CD4-positive, CD25-positive, alpha-beta regulatory T cell (primary cell): ENCODE measurements around the gene NECAB2. TPM values are rescaled to one million over a fixed set of nuclear protein-coding genes. Genes with fewer than 3 reads are reported as not detected.
A peak's percentile ranks its signal among the peaks of the same experiment; 100 is the strongest.

Experiments used
- ATAC-seq, 2 donors: fragments of 150-1000 bp; cut with Tn5 transposase; one replicate each; pipeline ENCODE4 v1.10.0; 2021; ENCODE audit warnings: low read depth in 2 of 2, moderate number of reproducible peaks in 2 of 2, moderate library complexity in 1 of 2
- DNase-seq, 3 donors: peaks; one replicate each; pipeline versions ENCODE4 v3.0.0 to v3.0.0-alpha.2; 2012 to 2022; ENCODE audit warnings: mixed read lengths in 1 of 3
- H3K27ac ChIP-seq: one replicate; pipeline ENCODE4 v1.7.0; 2013; ENCODE audit warnings: mild to moderate bottlenecking, low read length; ENCODE audit not compliant: insufficient read depth, poor library complexity, severe bottlenecking
- H3K27me3 ChIP-seq: one replicate; pipeline ENCODE4 v1.7.0; 2013; ENCODE audit warnings: low read length; ENCODE audit not compliant: control insufficient read depth, insufficient read depth
- H3K36me3 ChIP-seq: one replicate; pipeline ENCODE4 v1.7.0; 2013; ENCODE audit warnings: mild to moderate bottlenecking, low read length, moderate library complexity; ENCODE audit not compliant: control insufficient read depth, insufficient read depth
- H3K4me1 ChIP-seq: 2 replicates; pipeline ENCODE4 v1.7.0; 2013; ENCODE audit warnings: mild to moderate bottlenecking, low read length; ENCODE audit not compliant: insufficient read depth, control insufficient read depth, poor library complexity, severe bottlenecking
- H3K4me3 ChIP-seq: one replicate; pipeline ENCODE4 v1.7.0; 2013; ENCODE audit warnings: low read depth, mild to moderate bottlenecking, low read length, moderate library complexity
- H3K9me3 ChIP-seq, 2 experiments: 1 replicate in 1 of 2; 2 replicates in 1 of 2; pipeline ENCODE4 v1.7.0; 2013; ENCODE audit warnings: low read length in 2 of 2, mild to moderate bottlenecking in 1 of 2, moderate library complexity in 1 of 2; ENCODE audit not compliant: control insufficient read depth in 2 of 2
- H3K27ac Mint-ChIP-seq, 3 donors: one replicate each; pipeline ENCODE4 v1.8.0; 2020 to 2022; ENCODE audit warnings: mild to moderate bottlenecking in 3 of 3, mixed read lengths in 3 of 3, moderate library complexity in 2 of 3
- H3K27me3 Mint-ChIP-seq: one replicate; pipeline ENCODE4 v1.8.0; 2022; ENCODE audit warnings: mild to moderate bottlenecking, mixed read lengths
- H3K36me3 Mint-ChIP-seq: one replicate; pipeline ENCODE4 v1.8.0; 2020; ENCODE audit warnings: mixed read lengths
- H3K4me1 Mint-ChIP-seq, 4 donors: one replicate each; pipeline ENCODE4 v1.8.0; 2020 to 2022; ENCODE audit warnings: mixed read lengths in 4 of 4, mild to moderate bottlenecking in 1 of 4
- H3K4me3 Mint-ChIP-seq, 4 donors: one replicate each; pipeline ENCODE4 v1.8.0; 2020 to 2022; ENCODE audit warnings: mild to moderate bottlenecking in 4 of 4, mixed read lengths in 4 of 4, moderate library complexity in 3 of 4
- H3K9me3 Mint-ChIP-seq, 7 donors: one replicate each; pipeline ENCODE4 v1.8.0; 2020 to 2022; ENCODE audit warnings: mixed read lengths in 7 of 7, mild to moderate bottlenecking in 3 of 7, moderate library complexity in 2 of 7
- polyA plus RNA-seq, 4 donors: library from polyadenylated mRNA; unstranded; fragments of 300-500 nt; fragmentation: Illumina TruSeq; gene quantifications; one replicate each; pipeline ENCODE4 v1.2.3, GENCODE V29; 2021
- total RNA-seq: library from RNA; stranded (reverse); gene quantifications from one replicate; pipeline ENCODE4 v1.2.3, GENCODE V29; 2022

Gene NECAB2
- total and polyA plus RNA-seq, 5 donors from 2014 or later = not detected

DNA sequence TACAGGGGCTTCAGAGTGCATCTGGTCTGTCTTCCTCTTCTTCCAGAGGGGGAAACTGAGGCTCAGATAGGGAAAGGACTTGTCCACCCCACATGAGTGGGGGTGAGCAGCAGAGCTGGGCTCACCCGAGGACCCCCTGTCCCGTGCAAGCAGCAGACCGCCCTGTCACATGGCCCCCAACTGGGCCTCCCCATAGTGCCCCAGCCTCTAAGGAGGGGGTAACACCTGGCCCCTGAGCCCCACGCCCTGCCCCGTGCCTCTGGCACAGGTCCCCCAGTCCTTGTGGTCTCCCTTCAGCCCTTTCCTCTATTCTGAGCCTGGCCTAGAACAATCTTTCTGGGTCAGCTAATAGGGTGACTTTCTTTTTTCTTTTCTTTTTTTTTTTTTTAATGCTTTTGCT is 6.5 kb upstream of the NECAB2 start:
- Mint-ChIP-seq H3K4me1 (peaks cover 0 to 3% (median 0%) of the 10 kb centered on the region in 4 donors), H3K27ac (no peak overlapping the region), H3K4me3 (no peak overlapping the region), H3K9me3 (no peaks in the 10 kb centered on the region), H3K36me3 (no peaks in the 10 kb centered on the region), H3K27me3 (no peaks in the 10 kb centered on the region)
- ATAC-seq (no peak), DNase-seq (no peak)
- no peaks in the 10 kb centered on the region for H3K9me3 ChIP-seq
- H3K27ac ChIP-seq = no peak overlapping the region
- H3K27me3 ChIP-seq = no peaks in the 10 kb centered on the region
- no peaks in the 10 kb centered on the region for H3K4me1 ChIP-seq
- H3K36me3 ChIP-seq = no peaks in the 10 kb centered on the region
- H3K4me3 ChIP-seq = no peak overlapping the region

DNA sequence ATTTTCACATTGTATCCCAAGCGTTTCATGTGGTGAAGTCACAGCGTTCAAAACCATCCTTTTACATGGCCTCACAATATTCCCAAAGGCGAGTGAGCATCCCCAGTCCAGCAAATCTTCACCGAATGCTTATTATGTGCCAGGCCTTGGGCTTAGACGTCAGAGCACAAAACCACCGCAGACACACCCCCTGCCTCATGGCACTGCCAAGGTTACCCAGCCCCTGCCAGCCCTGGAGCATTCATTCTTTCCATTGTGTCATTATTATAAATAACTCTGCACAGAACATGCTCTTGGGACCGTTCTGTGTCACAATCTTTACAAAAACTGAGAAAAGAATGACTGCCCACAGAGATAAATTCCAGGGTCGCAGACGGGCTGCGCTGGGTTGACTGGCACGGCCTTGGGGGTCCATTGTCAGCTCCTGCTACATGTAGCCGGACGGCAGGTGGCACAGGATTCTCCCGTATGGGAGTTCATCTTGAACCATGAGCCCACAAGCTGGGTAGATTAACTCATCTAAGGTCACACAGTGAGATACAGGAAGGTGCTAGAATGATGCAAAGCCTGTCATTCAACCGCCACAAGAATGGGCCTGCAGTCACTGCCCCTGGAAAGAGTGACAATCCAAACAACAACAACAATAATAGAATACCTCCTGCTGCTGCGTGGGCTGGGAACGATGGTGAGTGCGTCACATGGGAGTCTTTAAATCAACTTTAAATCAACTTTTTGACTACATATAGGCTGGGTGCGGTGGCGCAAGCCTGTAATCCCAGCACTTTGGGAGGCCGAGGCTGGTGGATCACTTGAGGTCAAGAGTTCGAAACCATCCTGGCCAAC is 4.5 kb upstream of the NECAB2 start:
- Histone ChIP-seq H3K27ac (no peak overlapping the region), H3K4me1 (peaks cover 3% of the 10 kb centered on the region), H3K36me3 (no peaks in the 10 kb centered on the region), H3K4me3 (no peak overlapping the region), H3K27me3 (no peaks in the 10 kb centered on the region), H3K9me3 (no peaks in the 10 kb centered on the region)
- no peak overlapping the region for H3K4me3 Mint-ChIP-seq
- H3K36me3 Mint-ChIP-seq = no peaks in the 10 kb centered on the region
- H3K9me3 Mint-ChIP-seq = no peaks in the 10 kb centered on the region
- no peak for ATAC-seq
- peaks cover 4% of the 10 kb centered on the region for H3K27me3 Mint-ChIP-seq
- DNase-seq = no peak
- H3K27ac Mint-ChIP-seq = no peak overlapping the region
- peaks cover 0 to 3% (median 0%) of the 10 kb centered on the region in 4 donors for H3K4me1 Mint-ChIP-seq

GRCh38 chr16:83964684-83965443 is 3.2 kb upstream of the NECAB2 start:
- H3K4me1 Mint-ChIP-seq = peaks cover 0 to 3% (median 0%) of the 10 kb centered on the region in 4 donors
- Histone ChIP-seq H3K9me3 (no peaks in the 10 kb centered on the region), H3K4me3 (no peak overlapping the region), H3K27ac (no peak overlapping the region), H3K27me3 (no peaks in the 10 kb centered on the region), H3K36me3 (no peaks in the 10 kb centered on the region), H3K4me1 (peaks cover 3% of the 10 kb centered on the region)
- no peak overlapping the region for H3K4me3 Mint-ChIP-seq
- H3K9me3 Mint-ChIP-seq = no peaks in the 10 kb centered on the region
- H3K27me3 Mint-ChIP-seq = peaks cover 8% of the 10 kb centered on the region
- no peak for ATAC-seq
- no peaks in the 10 kb centered on the region for H3K36me3 Mint-ChIP-seq
- DNase-seq = no peak
- peak overlapping the region in 1 of 3 donors; percentile 54 for H3K27ac Mint-ChIP-seq

- Mint-ChIP-seq H3K36me3 (no peaks in the 10 kb centered on the region), H3K27me3 (peaks cover 14% of the 10 kb centered on the region), H3K27ac (no peak overlapping the region), H3K4me1 (peaks cover 0 to 3% (median 0%) of the 10 kb centered on the region in 4 donors), H3K4me3 (no peak overlapping the region), H3K9me3 (no peaks in the 10 kb centered on the region)
- H3K9me3 ChIP-seq = no peaks in the 10 kb centered on the region
- peaks cover 3% of the 10 kb centered on the region for H3K4me1 ChIP-seq
- no peaks in the 10 kb centered on the region for H3K27me3 ChIP-seq
- ATAC-seq = no peak
- H3K4me3 ChIP-seq = no peak overlapping the region
- H3K36me3 ChIP-seq = no peaks in the 10 kb centered on the region
- DNase-seq = no peak
- H3K27ac ChIP-seq = no peak overlapping the region
Observed at GRCh38 chr16:83965444-83966152, 2.4 kb upstream of the NECAB2 start.

GRCh38 chr16:83966153-83966696 is 1.8 kb upstream of the NECAB2 start:
- H3K36me3 ChIP-seq = no peaks in the 10 kb centered on the region
- Mint-ChIP-seq H3K4me1 (peaks cover 0 to 3% (median 0%) of the 10 kb centered on the region in 4 donors), H3K9me3 (no peaks in the 10 kb centered on the region), H3K36me3 (no peaks in the 10 kb centered on the region), H3K4me3 (no peak overlapping the region), H3K27ac (no peak overlapping the region), H3K27me3 (peaks cover 14% of the 10 kb centered on the region)
- peaks cover 3% of the 10 kb centered on the region for H3K4me1 ChIP-seq
- H3K9me3 ChIP-seq = no peaks in the 10 kb centered on the region
- H3K4me3 ChIP-seq = no peak overlapping the region
- ATAC-seq (no peak), DNase-seq (no peak)
- no peaks in the 10 kb centered on the region for H3K27me3 ChIP-seq
- no peak overlapping the region for H3K27ac ChIP-seq

DNA sequence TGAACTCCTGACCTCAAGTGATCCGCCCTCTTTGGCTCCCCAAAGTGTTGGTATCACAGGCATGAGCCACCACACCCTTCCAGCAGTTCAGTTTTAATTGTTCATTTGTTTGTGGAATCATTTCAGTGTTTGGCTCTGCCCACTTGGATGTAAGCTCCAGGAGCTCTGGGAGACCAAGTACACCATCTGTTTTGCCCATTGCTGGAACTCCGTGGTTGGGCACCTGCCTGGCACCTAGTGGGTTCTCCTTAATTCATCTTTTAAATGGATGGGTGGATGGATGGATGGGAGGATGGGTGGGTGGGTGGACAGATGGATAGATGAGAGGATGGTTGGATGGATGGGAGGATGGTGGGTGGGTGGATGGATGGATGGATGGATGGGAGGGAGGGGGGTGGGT is 953 bp upstream of the NECAB2 start:
- Histone ChIP-seq H3K9me3 (no peaks in the 10 kb centered on the region), H3K36me3 (no peaks in the 10 kb centered on the region), H3K4me3 (no peak overlapping the region), H3K27me3 (no peaks in the 10 kb centered on the region), H3K4me1 (peaks cover 3% of the 10 kb centered on the region), H3K27ac (no peak overlapping the region)
- DNase-seq (no peak), ATAC-seq (no peak)
- Mint-ChIP-seq H3K27ac (no peak overlapping the region), H3K4me1 (peaks cover 0 to 3% (median 0%) of the 10 kb centered on the region in 4 donors), H3K4me3 (no peak overlapping the region), H3K27me3 (peaks cover 14% of the 10 kb centered on the region), H3K9me3 (no peaks in the 10 kb centered on the region), H3K36me3 (no peaks in the 10 kb centered on the region)

DNA sequence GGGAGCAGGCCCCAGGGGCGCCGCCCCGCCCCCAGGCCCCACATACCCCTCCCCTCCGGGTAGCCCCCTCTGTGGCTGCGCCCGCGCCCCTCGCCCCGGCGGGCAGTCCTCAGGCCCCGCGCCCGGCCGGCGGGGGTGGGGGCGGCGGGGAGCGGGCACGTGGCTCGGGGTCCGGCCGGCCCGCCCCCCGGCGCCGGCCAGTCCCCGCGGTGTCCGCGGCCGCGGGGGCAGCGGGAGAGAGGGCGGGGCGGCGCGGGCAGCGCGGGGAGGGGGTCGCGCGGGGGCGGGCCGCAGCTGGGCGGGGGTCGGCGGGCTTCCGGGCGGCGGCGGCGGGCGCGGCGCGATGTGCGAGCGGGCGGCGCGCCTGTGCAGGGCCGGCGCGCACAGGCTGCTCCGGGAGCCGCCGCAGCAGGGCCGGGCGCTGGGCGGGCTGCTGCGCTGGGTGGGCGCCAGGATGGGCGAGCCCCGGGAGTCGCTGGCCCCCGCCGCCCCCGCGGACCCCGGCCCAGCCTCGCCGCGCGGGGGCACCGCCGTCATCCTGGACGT is 335 bp downstream of the NECAB2 start:
- H3K9me3 ChIP-seq = no peaks in the 10 kb centered on the region
- Mint-ChIP-seq H3K36me3 (no peaks in the 10 kb centered on the region), H3K9me3 (no peaks in the 10 kb centered on the region), H3K27ac (no peak overlapping the region), H3K4me3 (no peak overlapping the region), H3K4me1 (peaks cover 0 to 3% (median 0%) of the 10 kb centered on the region in 4 donors), H3K27me3 (peaks cover 14% of the 10 kb centered on the region)
- ATAC-seq = no peak
- DNase-seq = no peak
- H3K4me3 ChIP-seq = no peak overlapping the region
- peaks cover 3% of the 10 kb centered on the region for H3K4me1 ChIP-seq
- no peaks in the 10 kb centered on the region for H3K36me3 ChIP-seq
- H3K27me3 ChIP-seq = no peaks in the 10 kb centered on the region
- no peak overlapping the region for H3K27ac ChIP-seq
